Ascending aorta (tissue), 2 donors: ENCODE measurements around the gene GZMB. TPM values are rescaled to one million over a fixed set of nuclear protein-coding genes. Genes with fewer than 3 reads are reported as not detected.

Experiments
- DNase-seq, 2 donors: peaks; one replicate each; pipeline ENCODE4 v3.0.0-alpha.2; 2019; ENCODE audit warnings: low spot score in 2 of 2
- H3K27ac ChIP-seq, 2 donors: fragments of 200-600 bp; sonication (generic); one replicate each; pipeline ENCODE4 v1.5.1; 2016 to 2017; ENCODE audit warnings: mild to moderate bottlenecking in 1 of 2
- H3K27me3 ChIP-seq: fragments of 200-600 bp; sonication (generic); one replicate; pipeline ENCODE4 v1.5.1; 2017
- H3K36me3 ChIP-seq, 2 donors: fragments of 200-600 bp; sonication (generic); one replicate each; pipeline ENCODE4 v1.5.1; 2016
- H3K4me1 ChIP-seq, 2 donors: fragments of 200-600 bp; sonication (generic); one replicate each; pipeline ENCODE4 v1.5.1; 2016 to 2017; ENCODE audit warnings: mild to moderate bottlenecking in 1 of 2
- H3K4me3 ChIP-seq, 2 donors: fragments of 200-600 bp; sonication (generic); one replicate each; pipeline ENCODE4 v1.5.1; 2016 to 2017; ENCODE audit warnings: mild to moderate bottlenecking in 1 of 2
- H3K9me3 ChIP-seq, 2 donors: fragments of 200-600 bp; sonication (generic); one replicate each; pipeline ENCODE4 v1.5.1; 2016
- CTCF ChIP-seq, 3 experiments: fragments of 200-600 bp in 2 of 3; fragments of 450-650 bp in 1 of 3; sonication (generic) in 2 of 3; IDR thresholded peaks; one replicate each; pipeline ENCODE4 v1.5.1; 2016 to 2019; ENCODE audit warnings: antibody characterized with exemption in 3 of 3, mild to moderate bottlenecking in 1 of 3, moderate library complexity in 1 of 3
- intact Hi-C: fragments of 100-400 bp; cut with DNase I; formaldehyde crosslinking; loops from one replicate; pipeline ENCODE4 v1.15.1; 2023
- total RNA-seq: library from RNA; depleted of rRNA; stranded (reverse); fragments of >200 nt; gene quantifications from one replicate; pipeline ENCODE4 v1.1.0, GENCODE V29; 2016

GZMB gene, protein sequence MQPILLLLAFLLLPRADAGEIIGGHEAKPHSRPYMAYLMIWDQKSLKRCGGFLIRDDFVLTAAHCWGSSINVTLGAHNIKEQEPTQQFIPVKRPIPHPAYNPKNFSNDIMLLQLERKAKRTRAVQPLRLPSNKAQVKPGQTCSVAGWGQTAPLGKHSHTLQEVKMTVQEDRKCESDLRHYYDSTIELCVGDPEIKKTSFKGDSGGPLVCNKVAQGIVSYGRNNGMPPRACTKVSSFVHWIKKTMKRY
- total RNA-seq = not detected

DNA sequence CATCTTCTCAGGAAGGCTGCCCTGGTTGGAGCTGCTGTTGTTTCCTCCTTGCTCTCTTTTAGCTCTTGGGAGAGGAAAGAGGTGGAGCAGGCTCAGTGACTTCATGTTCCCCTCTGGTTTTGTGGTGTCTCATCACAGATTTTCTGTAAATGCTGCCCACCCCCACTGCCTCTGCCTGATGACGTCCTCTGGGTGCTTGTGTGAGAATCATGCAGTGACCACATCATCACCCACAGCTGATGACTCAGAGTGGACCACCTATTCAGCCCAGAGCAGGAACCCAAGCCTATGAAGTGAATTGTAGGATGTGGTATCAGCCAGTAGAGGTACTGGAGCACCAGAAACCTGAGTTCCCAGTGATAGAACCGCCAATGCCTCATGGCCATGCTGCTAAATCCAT lies at the start of gene GZMB:
GZMB (minus strand) TSS at position 33 of the 400 bp plus-strand sequence; CDS start at position 3, 30 bp downstream.
- no peaks in the 10 kb centered on the region for H3K9me3 ChIP-seq
- no peak within 1 kb of the TSS for H3K4me3 ChIP-seq
- DNase-seq = peak in 1 of 2 donors; percentile 16
- intact Hi-C loops = no loop called here
- H3K4me1 ChIP-seq = no peaks in the 10 kb centered on the region
- no peak for TF ChIP-seq CTCF (IDR thresholded peaks at IDR 0.05)
- no peak within 1 kb of the TSS for H3K27ac ChIP-seq
- H3K36me3 ChIP-seq = no peaks in the 10 kb centered on the region
- H3K27me3 ChIP-seq = no peaks in the 10 kb centered on the region

DNA sequence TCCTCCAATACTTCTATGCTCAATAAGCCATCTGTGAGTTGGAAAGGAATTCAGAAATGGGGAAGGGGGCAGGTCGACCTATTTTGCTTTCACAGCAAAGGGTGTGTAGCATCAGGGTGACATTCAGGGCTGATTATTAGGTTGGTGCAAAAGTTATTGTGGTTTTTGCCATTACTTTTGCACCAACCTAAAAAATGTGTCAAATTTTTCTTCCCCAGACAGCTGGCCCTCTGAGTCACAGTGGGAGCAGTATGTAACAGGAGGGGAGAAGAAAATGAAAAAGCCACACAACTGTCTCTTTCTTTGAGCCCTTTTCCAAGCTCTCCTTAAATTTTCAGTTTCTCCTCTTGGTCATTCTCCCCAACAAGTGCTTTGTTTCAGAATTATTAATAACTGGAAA lies 47.1 kb upstream of the GZMB start:
- intact Hi-C loops = no loop called here
- H3K27ac ChIP-seq = no peak overlapping the region
- no peak for TF ChIP-seq CTCF (IDR thresholded peaks at IDR 0.05)

GRCh38 chr14:24680516-24680915 lies 46.5 kb upstream of the GZMB start:
- no peaks in the 10 kb centered on the region for H3K4me1 ChIP-seq
- H3K9me3 ChIP-seq = no peaks in the 10 kb centered on the region
- H3K4me3 ChIP-seq = no peak overlapping the region
- intact Hi-C loops = no loop called here
- DNase-seq = no peak
- no peak overlapping the region for H3K27ac ChIP-seq
- no peak for TF ChIP-seq CTCF (IDR thresholded peaks at IDR 0.05)
- no peaks in the 10 kb centered on the region for H3K27me3 ChIP-seq
- no peaks in the 10 kb centered on the region for H3K36me3 ChIP-seq

More for the DNA sequence above, 47.1 kb upstream of the GZMB start:
- Histone ChIP-seq H3K36me3 (no peaks in the 10 kb centered on the region), H3K9me3 (no peaks in the 10 kb centered on the region), H3K27me3 (no peaks in the 10 kb centered on the region), H3K4me3 (no peak overlapping the region), H3K4me1 (no peaks in the 10 kb centered on the region)
- no peak for DNase-seq

GRCh38 chr14:24679248-24679961 lies 45.4 kb upstream of the GZMB start:
- Histone ChIP-seq H3K27me3 (no peaks in the 10 kb centered on the region), H3K27ac (no peak overlapping the region), H3K4me3 (no peak overlapping the region), H3K4me1 (no peaks in the 10 kb centered on the region), H3K9me3 (no peaks in the 10 kb centered on the region), H3K36me3 (no peaks in the 10 kb centered on the region)
- intact Hi-C loops = no loop called here
- no peak for DNase-seq
- no peak for TF ChIP-seq CTCF (IDR thresholded peaks at IDR 0.05)

GRCh38 chr14:24678801-24679247 lies 44.8 kb upstream of the GZMB start:
- intact Hi-C loops = no loop called here
- Histone ChIP-seq H3K4me3 (peak overlapping the region; percentile 30 to 53), H3K27ac (no peak overlapping the region), H3K9me3 (no peaks in the 10 kb centered on the region), H3K4me1 (no peaks in the 10 kb centered on the region), H3K36me3 (no peaks in the 10 kb centered on the region), H3K27me3 (no peaks in the 10 kb centered on the region)
- peak in 1 of 2 donors; percentile 84 for DNase-seq
- peak; percentile 59 to 78 (median 72) for TF ChIP-seq CTCF (IDR thresholded peaks at IDR 0.05)
